ENCODE results near the gene KDM5B. TPM values are rescaled to one million over a fixed set of nuclear protein-coding genes. Genes with fewer than 3 reads are reported as not detected.

The KDM5B gene
- total and polyA plus RNA-seq, 9 of the 15 experiments (the other 6 are each of a cell fraction or from before 2014, with no cell fraction given) = 15.4 to 90.6 (median 57.1) TPM

DNA sequence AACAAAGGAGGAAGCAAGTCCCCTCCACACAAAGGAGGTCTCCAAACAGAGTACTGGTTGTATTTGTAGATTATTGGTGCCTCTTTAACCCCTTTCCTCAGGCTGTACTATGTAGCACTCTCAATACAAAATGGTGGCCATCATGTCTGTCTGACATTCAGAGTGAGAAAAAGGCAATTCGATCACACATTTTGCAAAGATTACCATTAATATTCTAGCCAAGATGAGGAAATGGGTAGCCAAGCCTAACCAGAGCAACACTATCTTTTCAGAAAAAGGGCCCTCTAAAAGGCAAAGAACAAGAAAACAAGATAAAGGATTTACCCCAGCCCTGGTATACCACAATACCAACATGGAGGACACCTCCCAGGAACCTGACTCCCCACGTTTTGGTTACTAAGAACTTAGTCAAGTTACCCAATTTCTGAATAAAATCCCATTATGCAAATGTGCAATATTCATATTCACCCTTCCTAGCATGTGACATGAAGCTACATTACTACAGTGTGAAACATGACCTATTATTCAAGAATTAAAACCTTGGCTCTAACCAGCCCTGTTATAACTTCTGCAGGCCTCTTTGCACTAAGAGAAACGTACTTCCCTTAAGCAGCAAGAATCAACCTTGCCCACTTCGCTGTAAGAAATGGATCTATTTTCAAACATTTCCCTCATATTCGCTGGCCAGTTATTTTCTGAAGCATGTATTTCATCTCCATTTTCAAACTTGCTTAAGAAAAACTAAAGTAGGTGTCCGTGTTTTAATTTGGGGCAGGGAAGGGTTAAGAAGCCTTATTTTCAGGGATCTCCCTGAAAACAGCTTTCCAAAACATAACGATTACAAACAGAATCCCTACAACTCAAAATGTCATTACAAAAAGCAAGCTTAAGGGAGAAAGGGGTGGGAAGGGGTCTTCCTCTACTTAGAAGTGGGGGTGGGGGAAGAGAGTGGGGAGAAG is 2.1 kb downstream of the KDM5B start (continued):
- TF ChIP-seq ZNF766 (CRISPR knock-in tag; conservative IDR thresholded peaks at IDR 0.05) (peak; percentile 96), DNMT1 (IDR thresholded peaks at IDR 0.05) (no peak), MEIS2 (IDR thresholded peaks at IDR 0.05; ENCODE audit: partially characterized antibody) (no peak), E2F3 (CRISPR knock-in tag; IDR thresholded peaks at IDR 0.05) (peak; percentile 90), RHOXF2B (CRISPR knock-in tag; conservative IDR thresholded peaks at IDR 0.05) (no peak), ZC3H11A (IDR thresholded peaks at IDR 0.05; ENCODE audit: low read depth, low read length) (no peak), ZNF780A (CRISPR knock-in tag; IDR thresholded peaks at IDR 0.05) (no peak), MAFG (tag; conservative IDR thresholded peaks at IDR 0.05) (0 out of 2 replicates have a peak, but pooled peaks have one; percentile 14), ZNF121 (CRISPR knock-in tag; conservative IDR thresholded peaks at IDR 0.05) (no peak), ZFP36 (IDR thresholded peaks at IDR 0.05; ENCODE audit: low read depth, low read length, partially characterized antibody) (no peak), SNIP1 (IDR thresholded peaks at IDR 0.05; ENCODE audit: low read depth) (no peak), KLF13 (tag; IDR thresholded peaks at IDR 0.05; ENCODE audit: borderline replicate concordance, low read depth) (no peak), MCM3 (IDR thresholded peaks at IDR 0.05) (no peak), ZNF551 (CRISPR knock-in tag; IDR thresholded peaks at IDR 0.05) (0 out of 2 replicates have a peak, but pooled peaks have one; percentile 39), ZC3H4 (CRISPR knock-in tag; IDR thresholded peaks at IDR 0.05; ENCODE audit: borderline replicate concordance) (no peak), ZBED1 (IDR thresholded peaks at IDR 0.05) (no peak), HNRNPUL1 (IDR thresholded peaks at IDR 0.05; ENCODE audit: low read length) (no peak), ELF4 (CRISPR knock-in tag; IDR thresholded peaks at IDR 0.05) (peak; percentile 90; the same call in 1 of the 2 replicates)
- TF ChIP-seq, protein P1, sequence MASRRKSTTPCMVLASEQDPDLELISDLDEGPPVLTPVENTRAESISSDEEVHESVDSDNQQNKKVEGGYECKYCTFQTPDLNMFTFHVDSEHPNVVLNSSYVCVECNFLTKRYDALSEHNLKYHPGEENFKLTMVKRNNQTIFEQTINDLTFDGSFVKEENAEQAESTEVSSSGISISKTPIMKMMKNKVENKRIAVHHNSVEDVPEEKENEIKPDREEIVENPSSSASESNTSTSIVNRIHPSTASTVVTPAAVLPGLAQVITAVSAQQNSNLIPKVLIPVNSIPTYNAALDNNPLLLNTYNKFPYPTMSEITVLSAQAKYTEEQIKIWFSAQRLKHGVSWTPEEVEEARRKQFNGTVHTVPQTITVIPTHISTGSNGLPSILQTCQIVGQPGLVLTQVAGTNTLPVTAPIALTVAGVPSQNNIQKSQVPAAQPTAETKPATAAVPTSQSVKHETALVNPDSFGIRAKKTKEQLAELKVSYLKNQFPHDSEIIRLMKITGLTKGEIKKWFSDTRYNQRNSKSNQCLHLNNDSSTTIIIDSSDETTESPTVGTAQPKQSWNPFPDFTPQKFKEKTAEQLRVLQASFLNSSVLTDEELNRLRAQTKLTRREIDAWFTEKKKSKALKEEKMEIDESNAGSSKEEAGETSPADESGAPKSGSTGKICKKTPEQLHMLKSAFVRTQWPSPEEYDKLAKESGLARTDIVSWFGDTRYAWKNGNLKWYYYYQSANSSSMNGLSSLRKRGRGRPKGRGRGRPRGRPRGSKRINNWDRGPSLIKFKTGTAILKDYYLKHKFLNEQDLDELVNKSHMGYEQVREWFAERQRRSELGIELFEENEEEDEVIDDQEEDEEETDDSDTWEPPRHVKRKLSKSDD (conservative IDR thresholded peaks at IDR 0.05; ENCODE audit: low read length) = no peak
- TF ChIP-seq, protein P2, sequence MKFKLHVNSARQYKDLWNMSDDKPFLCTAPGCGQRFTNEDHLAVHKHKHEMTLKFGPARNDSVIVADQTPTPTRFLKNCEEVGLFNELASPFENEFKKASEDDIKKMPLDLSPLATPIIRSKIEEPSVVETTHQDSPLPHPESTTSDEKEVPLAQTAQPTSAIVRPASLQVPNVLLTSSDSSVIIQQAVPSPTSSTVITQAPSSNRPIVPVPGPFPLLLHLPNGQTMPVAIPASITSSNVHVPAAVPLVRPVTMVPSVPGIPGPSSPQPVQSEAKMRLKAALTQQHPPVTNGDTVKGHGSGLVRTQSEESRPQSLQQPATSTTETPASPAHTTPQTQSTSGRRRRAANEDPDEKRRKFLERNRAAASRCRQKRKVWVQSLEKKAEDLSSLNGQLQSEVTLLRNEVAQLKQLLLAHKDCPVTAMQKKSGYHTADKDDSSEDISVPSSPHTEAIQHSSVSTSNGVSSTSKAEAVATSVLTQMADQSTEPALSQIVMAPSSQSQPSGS (CRISPR knock-in tag; IDR thresholded peaks at IDR 0.05) = no peak
- TF ChIP-seq, protein P3, sequence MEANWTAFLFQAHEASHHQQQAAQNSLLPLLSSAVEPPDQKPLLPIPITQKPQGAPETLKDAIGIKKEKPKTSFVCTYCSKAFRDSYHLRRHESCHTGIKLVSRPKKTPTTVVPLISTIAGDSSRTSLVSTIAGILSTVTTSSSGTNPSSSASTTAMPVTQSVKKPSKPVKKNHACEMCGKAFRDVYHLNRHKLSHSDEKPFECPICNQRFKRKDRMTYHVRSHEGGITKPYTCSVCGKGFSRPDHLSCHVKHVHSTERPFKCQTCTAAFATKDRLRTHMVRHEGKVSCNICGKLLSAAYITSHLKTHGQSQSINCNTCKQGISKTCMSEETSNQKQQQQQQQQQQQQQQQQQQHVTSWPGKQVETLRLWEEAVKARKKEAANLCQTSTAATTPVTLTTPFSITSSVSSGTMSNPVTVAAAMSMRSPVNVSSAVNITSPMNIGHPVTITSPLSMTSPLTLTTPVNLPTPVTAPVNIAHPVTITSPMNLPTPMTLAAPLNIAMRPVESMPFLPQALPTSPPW (CRISPR knock-in tag; IDR thresholded peaks at IDR 0.05) = peak; percentile 65
- TF ChIP-seq, protein P4, sequence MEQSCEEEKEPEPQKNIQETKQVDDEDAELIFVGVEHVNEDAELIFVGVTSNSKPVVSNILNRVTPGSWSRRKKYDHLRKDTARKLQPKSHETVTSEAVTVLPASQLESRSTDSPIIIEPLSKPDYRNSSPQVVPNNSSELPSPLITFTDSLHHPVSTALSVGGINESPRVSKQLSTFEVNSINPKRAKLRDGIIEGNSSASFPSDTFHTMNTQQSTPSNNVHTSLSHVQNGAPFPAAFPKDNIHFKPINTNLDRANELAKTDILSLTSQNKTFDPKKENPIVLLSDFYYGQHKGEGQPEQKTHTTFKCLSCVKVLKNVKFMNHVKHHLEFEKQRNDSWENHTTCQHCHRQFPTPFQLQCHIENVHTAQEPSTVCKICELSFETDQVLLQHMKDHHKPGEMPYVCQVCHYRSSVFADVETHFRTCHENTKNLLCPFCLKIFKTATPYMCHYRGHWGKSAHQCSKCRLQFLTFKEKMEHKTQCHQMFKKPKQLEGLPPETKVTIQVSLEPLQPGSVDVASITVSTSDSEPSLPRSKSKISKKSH (CRISPR knock-in tag; IDR thresholded peaks at IDR 0.05) = no peak

All from K562 (cell line).